GM18861 (cell line): ENCODE measurements around the gene PNPLA2.

Experiments
- ATAC-seq: cut with Tn5 transposase; IDR thresholded peaks from one replicate; pipeline ENCODE4 v1.9.1; 2021; ENCODE audit not compliant: unreplicated experiment

PNPLA2 gene

GRCh38 chr11:818396-819128 lies at the start of gene PNPLA2:
Gene PNPLA2 (plus strand): TSS chr11:818914. CDS start chr11:819719, 805 bp downstream.
- no peak for ATAC-seq

DNA sequence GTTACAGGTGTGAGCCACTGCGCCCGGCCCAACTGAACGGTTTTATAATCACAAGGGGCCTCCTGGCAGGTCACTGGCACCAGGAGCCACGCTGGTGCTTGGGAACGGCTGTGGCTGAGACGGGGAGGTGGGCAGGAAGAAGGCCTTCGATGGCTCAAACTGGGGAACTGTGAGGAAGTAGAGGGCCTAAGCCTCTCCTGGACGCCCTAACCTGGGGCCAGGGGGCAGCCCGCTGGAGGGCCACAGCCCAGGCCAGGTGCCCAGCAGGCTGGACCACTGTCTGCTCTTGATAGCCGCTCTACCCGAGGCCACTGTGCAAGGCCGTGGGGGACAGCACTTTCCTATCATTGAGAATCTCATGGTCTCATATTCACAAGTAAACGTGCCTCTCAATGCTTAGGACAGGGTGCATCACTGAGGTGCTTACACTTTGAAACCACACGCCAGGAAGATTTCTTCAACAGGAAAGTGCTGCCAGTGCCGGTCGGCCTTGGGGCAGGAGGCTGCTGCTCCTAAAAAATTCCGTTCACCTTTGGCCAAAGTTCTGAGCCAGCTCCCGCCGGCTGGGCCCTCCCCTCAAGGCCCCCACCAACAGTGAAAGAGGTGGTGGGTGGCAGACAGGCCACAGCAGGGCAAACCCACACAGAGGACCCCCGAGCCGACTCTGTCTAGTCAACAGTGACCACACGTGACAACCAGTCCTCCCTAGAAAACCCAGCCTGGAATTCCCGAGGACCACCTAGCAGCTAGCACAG lies 48.6 kb upstream of the PNPLA2 start:
- ATAC-seq: no peak

GRCh38 chr11:770642-771616 lies 47.8 kb upstream of the PNPLA2 start:
- no peak for ATAC-seq

GRCh38 chr11:771617-772204 lies 47.0 kb upstream of the PNPLA2 start:
- ATAC-seq: no peak

DNA sequence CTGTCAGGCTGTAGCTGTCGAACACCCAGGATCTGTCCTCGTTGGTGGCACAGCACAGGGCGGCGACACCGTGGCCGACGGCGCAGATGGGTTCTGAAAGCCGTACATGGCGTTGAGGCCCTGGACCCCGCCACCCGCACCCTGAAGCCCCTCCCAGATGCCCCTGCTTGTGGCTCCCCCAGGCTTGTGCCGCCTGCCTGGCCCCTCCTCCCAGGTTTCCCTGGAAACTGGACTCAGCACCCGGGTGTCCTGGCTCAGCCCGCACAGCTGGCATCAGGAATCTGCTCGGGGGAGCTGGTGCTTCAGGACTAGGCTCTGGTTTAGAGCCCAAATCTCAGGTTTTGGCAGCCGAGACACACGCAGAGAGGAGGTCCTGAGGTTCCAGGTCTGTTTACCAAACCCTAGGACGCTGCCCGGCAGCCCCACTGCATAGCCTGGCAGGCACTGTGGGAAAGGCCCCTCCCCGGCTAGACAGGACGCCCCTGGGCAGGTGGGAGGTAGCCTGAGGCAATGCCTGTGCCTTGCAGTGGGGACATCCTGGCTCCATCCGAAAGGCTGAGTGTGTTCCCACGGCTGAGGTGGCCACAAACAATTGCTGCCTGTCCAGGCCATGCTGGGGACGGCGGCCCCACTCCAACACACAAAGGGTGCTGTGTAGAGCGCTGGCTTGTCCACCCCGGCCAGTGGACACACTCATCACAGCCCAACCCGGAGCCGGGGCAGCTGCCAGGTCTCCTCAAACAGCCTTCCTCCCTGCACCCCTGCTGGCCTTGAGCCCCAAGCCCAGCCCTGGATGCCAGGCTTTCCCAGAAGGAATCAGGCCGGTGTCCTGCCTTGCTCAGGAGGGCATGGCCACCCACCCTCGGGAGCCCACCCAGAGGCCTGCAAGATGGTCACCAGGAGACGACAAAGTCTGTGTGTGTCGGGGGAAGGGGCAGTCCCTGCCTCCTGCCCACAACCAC lies 46.0 kb upstream of the PNPLA2 start:
- ATAC-seq: no peak

DNA sequence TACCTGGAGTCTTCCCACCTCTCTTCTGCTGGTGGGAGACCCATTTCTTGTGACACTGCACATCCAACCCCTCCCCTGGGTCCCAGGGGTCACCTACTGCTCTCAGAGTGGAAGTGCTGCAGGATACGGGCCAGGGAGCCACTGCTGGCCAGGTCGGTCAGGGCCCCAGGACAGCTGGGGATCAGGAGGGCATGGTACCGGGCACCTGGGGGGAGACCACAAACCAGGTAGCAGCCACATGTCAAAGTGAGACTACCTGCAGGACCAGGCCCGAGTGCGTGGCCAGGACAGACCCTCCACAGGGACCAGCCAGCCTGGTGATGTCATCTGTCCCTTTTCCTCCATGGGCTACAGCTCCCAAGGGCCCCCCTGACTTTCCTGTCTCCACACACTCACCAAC lies 45.3 kb upstream of the PNPLA2 start:
- no peak for ATAC-seq

DNA sequence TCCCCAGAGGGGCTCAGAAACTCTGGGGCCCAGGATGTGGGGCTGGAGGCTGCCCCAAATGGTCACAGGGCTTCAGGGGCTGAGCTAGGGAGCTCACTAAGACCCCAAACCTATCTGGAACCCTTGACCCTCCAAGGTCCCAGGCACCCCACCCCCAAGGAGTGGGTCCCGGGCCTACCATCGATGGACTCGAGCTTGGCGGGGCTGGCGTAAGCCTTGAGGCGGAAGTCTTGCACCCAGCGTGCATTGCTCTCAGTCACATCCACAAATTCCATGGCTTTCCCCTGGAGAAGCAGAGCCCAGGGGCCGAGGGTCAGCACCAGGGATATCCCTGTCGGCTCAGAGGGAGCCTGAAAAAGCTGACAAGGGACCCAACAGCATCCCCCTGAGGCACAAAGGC lies 44.9 kb upstream of the PNPLA2 start:
- ATAC-seq: no peak

- ATAC-seq: no peak
These were observed 43.7 kb upstream of the PNPLA2 start for GRCh38 chr11:774873-775592.

- ATAC-seq: no peak
These were observed 42.5 kb upstream of the PNPLA2 start for GRCh38 chr11:776263-776560.

GRCh38 chr11:776561-777287 lies 42.0 kb upstream of the PNPLA2 start:
- no peak for ATAC-seq

DNA sequence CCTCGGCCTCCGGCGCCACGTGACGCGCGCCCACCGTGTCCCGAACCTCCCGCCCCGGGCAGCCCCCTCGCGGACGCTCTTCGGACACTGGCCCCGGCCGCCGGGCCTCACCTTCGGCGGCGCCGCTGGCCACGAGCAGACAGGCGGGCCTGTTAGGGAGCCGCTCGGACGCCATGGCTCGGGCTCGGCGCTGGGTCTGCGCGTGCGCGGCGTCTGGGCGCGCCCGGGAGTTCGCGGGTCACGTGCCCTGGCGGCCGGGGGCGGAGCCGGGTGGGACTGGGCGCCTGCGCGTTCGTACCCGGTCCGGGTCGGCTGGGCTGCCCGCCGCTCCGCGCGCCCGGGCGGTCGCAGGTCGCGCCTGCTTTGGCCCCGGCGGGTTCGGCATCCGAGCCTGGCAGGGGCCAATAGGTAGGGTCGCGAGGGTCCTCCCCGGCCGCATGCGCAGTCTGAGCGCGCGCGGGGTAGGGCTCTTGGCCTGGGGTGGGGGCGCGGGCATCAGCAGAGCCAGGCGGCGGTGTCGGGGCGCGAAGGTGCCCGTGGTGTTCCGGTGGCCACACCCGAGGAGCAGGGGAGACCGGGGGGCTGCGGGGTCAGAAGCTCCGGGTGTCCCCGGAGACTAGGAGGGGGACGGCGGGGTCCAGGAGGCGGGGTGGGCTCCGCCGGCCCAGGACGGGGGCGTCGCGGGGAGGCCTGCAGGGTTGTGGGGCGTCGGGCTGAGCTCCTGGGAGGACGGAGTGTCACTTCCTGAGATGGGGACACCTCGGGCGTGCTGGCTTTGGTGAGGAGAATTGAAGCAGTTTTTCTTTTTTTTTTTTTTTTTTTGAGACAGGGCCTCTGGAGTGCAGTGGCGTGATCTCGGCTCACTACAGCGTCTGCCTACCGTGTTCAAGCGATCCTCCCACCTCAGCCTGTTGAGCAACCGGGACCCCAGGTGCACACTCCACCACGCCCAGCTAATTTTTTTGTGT lies 41.1 kb upstream of the PNPLA2 start, which contains the start of gene GATD1:
Gene GATD1 (minus strand): TSS at position 200 of the 968 bp plus-strand sequence. CDS start 25 bp downstream, at position 175.
- peak; percentile 64 for ATAC-seq

- no peak for ATAC-seq
These were observed 39.4 kb upstream of the PNPLA2 start for GRCh38 chr11:778976-779954.

GRCh38 chr11:779955-780532 lies 38.7 kb upstream of the PNPLA2 start:
- ATAC-seq: no peak

GRCh38 chr11:782264-783174 lies 36.2 kb upstream of the PNPLA2 start:
- no peak for ATAC-seq

DNA sequence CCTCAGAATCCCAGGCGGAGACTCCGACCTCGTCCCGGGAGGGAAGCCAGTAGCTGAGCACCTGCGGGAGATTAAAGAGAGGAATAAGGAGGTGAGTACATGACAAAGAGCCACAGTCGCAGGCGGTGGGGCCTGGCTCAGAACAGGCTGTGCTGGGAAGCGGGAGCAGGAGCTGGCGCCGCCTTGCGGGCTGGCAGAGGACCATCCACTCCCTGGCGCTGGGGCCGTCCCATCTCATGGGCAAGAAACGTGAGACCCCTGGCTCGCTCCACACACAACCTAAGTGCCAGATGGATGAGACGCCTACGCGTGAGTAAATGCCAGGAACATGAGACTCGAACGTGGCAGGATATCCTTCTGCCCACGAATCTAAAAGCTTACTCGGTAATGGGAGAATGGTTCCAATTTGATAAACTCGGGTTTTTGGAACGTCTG lies 35.1 kb upstream of the PNPLA2 start:
- ATAC-seq: no peak
